Measurements from ENCODE around the gene GRAMD2B.

- no peak for TF ChIP-seq TAF1 (IDR thresholded peaks at IDR 0.05; ENCODE audit: borderline replicate concordance, low read depth, low read length)
- no peak for TF ChIP-seq POLR2A (IDR thresholded peaks at IDR 0.05; ENCODE audit: low read depth, low read length)
- TF ChIP-seq POLR2AphosphoS5 (IDR thresholded peaks at IDR 0.05; ENCODE audit: low read depth, low read length): no peak
Measured at GRCh38 chr5:126462239-126463014, 39.2 kb downstream of the GRAMD2B start.
